GM12873 (cell line): ENCODE data around the gene CIITA.

Source experiments
- TF ChIP-seq, protein P1 (sequence below): IDR thresholded peaks from 2 replicates; pipeline ENCODE4 v1.5.1; 2012; ENCODE audit warnings: low read depth, mild to moderate bottlenecking, moderate library complexity, low read length, control low read depth; ENCODE audit not compliant: insufficient read depth; ENCODE audit errors: missing control alignments

Gene CIITA

DNA sequence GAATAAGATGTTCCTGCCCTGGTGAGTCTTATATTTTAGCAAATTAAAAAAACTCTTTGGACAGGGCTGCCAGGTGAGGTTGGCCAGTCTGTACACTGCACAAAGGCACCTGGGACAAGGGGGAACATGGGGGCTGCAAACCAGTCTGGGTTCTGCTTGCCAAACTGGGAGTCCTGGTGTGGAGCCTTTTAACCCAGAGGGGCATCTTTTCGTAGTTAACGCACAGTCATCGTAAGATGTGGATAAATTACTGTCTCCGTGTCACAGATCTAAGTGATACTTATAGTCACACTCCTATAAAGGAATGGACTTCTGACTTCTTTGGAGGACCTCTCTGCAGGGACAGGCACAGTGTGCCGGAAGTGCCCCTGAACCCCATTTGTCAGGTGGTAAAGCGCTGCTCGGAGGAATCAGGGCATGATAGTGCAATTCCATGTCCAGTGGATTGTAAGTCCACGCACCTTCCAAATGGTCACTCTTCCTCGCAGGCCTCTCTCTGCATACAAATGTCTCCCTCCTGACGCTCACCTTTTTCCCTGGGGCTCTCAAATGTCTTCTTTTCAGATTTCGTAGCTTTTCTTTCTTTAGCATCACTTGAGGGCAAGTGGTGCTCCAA, 50.6 kb downstream of the CIITA start:
- TF ChIP-seq, protein P1, sequence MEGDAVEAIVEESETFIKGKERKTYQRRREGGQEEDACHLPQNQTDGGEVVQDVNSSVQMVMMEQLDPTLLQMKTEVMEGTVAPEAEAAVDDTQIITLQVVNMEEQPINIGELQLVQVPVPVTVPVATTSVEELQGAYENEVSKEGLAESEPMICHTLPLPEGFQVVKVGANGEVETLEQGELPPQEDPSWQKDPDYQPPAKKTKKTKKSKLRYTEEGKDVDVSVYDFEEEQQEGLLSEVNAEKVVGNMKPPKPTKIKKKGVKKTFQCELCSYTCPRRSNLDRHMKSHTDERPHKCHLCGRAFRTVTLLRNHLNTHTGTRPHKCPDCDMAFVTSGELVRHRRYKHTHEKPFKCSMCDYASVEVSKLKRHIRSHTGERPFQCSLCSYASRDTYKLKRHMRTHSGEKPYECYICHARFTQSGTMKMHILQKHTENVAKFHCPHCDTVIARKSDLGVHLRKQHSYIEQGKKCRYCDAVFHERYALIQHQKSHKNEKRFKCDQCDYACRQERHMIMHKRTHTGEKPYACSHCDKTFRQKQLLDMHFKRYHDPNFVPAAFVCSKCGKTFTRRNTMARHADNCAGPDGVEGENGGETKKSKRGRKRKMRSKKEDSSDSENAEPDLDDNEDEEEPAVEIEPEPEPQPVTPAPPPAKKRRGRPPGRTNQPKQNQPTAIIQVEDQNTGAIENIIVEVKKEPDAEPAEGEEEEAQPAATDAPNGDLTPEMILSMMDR, result no peak

DNA sequence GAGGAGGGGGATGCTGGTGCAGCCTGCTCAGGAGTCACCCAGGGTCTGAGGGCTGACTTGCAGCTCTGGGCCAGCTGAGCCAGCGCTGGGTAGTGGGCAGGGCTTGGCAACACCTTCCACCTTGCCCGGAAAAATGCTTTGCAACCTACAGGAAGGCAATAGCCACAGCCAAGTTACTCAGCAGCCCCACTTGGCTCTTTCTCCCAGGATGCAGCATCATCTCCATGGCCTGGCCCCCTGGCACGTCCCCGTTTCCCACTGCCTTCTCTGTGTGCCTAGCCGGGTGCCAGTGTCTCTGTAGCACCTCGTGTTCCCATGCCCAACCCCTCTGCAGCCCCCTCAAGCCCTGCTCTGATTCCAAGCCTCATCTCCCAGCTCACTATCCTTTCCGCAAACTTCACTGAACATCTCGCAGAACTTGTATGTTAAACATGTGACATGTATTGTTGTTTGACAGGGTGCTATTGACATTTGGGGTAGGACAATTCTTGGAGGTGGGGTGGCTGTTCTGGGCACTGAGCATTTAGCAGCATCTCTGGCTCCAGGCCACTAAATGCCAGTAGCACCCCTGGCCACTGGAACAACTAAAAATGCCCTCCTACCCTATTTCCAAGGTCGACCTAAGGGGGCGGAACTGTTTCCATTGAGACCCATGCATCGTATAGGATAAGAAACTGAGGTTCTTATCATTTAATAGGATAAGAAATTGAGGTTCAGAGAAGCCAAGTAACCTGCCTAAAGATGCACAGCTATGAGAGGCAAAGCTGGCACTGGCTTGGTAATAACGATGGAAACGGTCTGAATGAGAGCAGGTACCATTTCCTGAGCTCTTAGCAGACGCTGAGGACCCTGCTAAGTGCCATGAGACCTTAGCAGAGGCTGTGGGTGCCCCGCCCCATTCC, 53.1 kb downstream of the CIITA start:
- TF ChIP-seq, protein P1, result no peak

DNA sequence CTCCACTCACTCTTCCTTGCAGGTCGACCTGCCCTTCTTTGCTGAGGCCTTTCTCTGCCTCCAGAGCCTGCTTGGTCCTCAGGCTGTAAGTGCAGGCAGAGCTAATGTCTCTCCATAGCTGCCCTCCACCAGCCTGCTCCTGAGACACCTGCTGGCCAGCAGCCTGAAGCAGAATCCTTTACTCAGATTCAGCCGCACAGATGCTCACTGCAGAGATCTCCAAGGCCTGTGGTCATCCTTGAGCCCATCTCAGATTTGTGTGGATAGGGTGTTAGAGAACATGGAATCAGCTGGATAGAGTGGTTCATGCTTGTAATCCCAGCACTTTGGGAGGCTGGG, 53.7 kb downstream of the CIITA start:
- TF ChIP-seq, protein P1, result peak; percentile 37

DNA sequence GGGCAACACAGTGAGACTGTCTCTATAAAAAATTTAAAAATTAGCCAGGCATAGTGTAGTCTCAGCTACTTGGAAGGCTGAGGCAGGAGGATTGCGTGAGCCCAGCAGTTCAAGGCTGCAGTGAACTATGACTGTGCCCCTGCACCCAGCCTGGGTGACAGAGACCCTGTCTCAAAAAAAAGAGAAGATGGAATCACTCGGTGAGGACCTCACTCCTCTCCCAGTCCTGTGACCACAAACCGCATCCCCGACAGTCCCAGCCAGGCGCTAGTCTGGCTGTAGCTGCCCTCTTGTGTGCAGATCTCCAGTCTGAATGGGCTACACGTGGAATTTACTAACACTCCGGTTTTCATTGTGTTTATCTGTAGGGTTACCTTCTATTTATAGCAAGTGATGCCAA, 54.1 kb downstream of the CIITA start:
- TF ChIP-seq, protein P1, result no peak

DNA sequence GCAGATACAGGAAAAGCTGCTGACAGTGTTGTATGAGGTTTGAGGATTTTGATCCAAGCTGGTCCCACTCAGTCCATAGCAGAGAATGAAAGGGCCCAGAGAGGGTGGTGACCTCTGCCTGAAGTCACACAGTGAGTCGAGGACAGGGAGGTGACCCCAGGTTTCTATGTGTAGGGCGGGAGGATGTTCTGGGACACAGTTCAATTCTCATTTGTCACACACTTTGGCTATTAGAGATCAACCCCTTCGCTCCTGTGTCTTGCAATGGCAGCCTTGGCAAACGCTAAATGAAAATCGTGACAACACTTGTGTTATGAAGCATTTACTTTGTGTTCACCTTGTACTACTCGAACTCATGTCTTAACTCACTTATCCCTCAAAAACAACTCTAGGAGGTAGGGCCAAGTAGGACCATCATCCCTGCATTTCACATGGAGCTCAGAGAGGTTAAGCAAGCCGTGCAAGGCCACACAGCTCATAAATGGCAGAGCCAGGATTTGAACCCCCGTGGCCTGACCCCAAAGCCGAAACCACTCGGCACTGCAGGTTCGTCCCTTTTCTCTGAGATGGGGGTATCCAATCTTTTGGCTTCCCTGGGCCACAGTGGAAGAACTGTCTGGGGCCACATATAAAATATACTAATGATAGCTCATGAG, 55.1 kb downstream of the CIITA start:
- TF ChIP-seq, protein P1, result no peak

DNA sequence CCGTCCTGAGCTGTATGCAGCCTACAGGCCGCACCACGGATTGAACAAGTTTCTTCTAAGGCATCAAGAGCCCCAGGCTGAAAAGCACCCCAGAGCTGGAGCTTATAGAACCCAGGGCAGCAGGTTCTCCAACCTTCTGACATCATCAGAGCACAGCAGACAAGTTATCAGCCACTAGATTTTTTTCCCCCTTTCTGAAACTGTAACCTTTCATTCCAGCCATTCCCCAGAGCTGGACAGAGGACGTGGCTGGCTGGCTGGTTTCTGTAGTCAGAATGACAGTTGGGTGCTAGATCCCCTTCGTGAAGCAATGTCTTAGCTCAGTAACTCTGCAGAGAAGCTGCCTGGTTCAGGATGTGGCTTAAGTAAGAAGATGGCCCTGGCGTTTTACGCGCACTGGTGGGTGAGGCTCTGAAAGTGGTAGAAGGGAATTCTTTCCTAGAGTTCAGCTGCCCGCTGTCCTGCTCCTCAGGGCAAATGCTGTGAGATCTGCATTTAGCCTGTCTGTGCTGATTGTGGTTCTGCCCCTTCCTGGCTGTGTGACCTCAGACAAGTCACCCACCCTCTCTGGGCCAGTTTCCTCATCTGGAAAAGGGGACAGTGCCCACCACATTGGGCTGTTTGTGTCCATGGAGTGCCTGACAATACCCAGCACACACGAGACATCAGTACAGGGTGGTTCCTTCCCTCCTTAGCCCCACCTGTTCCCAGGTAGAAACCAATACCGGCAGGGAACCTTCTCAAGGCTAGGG, 56.1 kb downstream of the CIITA start:
- TF ChIP-seq, protein P1, result no peak

DNA sequence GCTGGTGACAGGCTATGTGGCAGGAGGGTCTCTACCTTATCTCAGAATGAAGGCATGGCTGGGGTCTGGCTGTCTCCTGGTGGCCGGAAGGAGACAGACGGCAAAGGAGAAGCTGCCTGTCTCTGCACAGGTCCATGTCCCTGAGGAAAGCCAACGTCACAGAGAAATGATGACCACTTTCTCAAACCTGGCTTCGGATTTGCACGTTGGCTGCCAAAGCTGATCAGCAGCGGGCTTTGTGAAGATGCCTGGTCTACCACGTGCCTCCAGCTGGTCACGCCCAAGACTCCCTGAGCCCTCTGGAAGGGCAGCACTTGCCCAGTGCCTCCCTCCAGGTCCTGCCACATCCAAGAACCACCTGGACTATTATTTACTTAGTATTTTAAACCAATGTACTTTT, 56.9 kb downstream of the CIITA start:
- TF ChIP-seq, protein P1, result no peak
